Amniotic stem cell (primary cell): ENCODE results near the gene APMAP.

Experiments used
- DNase-seq: peaks from one replicate; lab custom pipeline; 2025; lab: John Stamatoyannopoulos, UW

The APMAP gene

GRCh38 chr20:24965065-24965919, 27.3 kb downstream of the APMAP start:
- DNase-seq: no peak

- no peak for DNase-seq
These were observed 28.1 kb downstream of the APMAP start for GRCh38 chr20:24964506-24964840.

GRCh38 chr20:24963672-24964505, 28.7 kb downstream of the APMAP start:
- DNase-seq: no peak

GRCh38 chr20:24962510-24962909, 30.0 kb downstream of the APMAP start:
- no peak for DNase-seq

- no peak for DNase-seq
These were observed 30.4 kb downstream of the APMAP start for GRCh38 chr20:24962182-24962492.

GRCh38 chr20:24961384-24962181, 31.0 kb downstream of the APMAP start:
- no peak for DNase-seq

- DNase-seq: no peak
These were observed 31.7 kb downstream of the APMAP start for GRCh38 chr20:24960861-24961260.

- no peak for DNase-seq
These were observed 32.2 kb downstream of the APMAP start for GRCh38 chr20:24960302-24960801.

- no peak for DNase-seq
These were observed 32.8 kb downstream of the APMAP start for GRCh38 chr20:24959591-24960301.

- no peak for DNase-seq
These were observed 33.8 kb downstream of the APMAP start for GRCh38 chr20:24958506-24959385.

GRCh38 chr20:24957326-24958016, 35.1 kb downstream of the APMAP start:
- DNase-seq: no peak

GRCh38 chr20:24956001-24956841, 36.3 kb downstream of the APMAP start:
- no peak for DNase-seq

- no peak for DNase-seq
These were observed 37.5 kb downstream of the APMAP start for GRCh38 chr20:24955045-24955444.

GRCh38 chr20:24954566-24954965, 38.0 kb downstream of the APMAP start:
- no peak for DNase-seq

- DNase-seq: no peak
These were observed 38.4 kb downstream of the APMAP start for GRCh38 chr20:24954151-24954550.

GRCh38 chr20:24953621-24954133, 38.9 kb downstream of the APMAP start:
- DNase-seq: no peak

- DNase-seq: no peak
These were observed 39.4 kb downstream of the APMAP start for GRCh38 chr20:24953209-24953575.

GRCh38 chr20:24952376-24953208, 40.0 kb downstream of the APMAP start:
- DNase-seq: no peak
